Measurements from ENCODE around the gene TP53BP2.
"Not testable (repeated sequence)": the region's sequence is repeated elsewhere in the genome, so short reads cannot be mapped to it uniquely, and the experiment has no call there.

Gene TP53BP2

DNA sequence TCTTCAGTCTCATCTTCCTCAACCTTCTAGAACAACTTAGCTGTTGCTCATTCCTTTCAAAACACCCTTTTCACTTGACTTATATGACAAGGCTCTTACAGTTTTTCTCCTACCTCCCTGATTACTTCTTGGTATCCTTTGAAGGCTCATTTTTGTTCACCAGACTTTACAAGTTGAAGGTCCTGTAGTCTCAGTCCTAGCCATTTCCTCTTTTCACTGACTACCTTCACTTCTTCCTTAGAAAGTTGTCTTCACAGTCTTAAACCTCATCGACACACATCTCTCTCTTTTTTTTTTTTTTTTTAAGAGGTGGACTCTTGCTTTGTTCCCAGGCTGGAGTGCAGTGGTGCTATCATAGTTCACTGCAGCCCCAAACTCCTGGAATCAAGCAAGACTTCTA, 6.6 kb upstream of the TP53BP2 start:
- no peak for DNase-seq (ENCODE audit: low read depth)

DNA sequence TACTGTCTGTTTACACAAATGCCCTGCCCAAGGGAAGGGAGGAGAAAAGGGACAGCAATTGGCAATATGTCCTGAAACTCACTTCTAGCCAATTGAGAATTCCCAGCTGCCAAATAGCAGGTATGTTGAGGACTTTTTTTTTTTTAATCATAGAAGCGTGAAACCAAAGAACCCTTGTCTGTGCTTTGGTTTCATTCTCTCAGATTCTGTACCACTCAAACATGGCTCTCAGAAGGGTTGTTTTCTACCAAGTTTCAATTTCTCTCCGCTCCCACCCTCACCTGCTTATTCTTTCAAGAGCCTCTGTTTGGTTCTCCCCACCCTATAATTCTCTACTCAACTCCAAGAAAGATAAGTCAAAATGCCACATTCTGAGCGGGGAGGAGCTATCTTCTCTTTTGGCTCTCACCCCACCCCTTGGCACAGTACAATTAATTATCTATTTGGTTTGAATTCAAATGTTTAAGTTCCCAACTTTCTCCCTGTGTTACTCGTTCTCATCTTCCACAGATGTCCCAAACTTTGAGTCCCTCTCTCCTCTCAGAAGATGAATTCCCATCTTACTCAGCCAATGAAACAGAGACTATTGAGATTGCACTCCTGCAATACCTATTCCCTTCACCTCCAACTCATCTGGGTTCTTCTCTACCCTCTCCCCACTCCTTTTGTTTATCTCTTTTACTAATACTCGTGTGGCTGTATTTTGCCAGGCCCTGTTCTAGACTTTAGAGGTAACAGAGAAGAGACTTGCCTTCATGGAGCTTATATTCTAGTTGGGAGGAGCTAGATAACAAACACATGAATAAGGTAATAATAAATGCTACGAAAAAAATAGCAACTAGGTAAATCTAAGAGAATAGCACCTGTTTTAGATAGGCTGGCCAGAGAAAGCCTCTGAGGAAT, 3.9 kb upstream of the TP53BP2 start:
- no peak for DNase-seq (ENCODE audit: low read depth)

DNA sequence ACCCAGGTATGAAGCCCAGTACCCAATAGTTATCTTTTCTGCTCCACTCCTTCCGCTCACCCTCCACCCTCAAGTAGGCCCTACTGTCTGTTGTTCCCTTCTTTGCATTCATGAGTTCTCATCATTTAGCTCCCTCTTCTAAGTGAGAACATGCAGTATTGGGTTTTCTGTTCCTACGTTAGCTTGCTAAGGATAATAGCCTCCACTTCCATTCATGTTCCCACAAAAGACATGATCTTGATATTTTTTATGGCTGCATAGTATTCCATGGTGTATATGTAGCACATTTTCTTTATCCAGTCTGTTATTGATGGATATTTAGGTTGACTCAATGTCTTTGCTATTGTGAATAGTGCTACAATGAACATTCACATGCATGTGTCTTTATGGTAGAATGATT, 2.8 kb upstream of the TP53BP2 start:
- DNase-seq (ENCODE audit: low read depth), result no peak

DNA sequence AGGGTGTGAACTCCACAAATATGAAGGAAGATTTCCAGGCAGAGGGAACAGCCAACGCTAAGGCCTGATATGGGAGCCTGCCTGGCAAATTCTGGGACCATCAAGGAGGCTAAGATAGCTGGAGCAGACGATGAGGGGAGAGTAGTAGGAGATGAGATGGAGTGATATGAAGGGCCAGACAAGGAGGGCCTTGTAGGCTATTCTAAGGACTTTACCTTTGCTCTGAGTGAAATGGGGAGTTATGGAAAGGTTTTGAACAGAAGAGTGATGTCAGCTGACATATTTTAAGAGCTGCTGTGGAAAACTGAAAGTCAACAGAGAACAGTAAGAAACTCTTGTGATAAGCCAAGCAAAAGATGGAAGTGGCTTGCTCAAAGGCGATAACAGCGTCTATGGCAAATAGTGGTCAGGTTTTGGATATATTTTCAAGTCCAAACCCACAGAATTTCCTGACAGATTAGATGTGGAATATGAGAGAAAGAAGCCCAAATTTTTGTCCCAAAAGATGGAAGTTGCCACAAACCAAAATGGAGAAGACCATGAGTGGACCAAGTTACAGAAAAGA, 2.1 kb upstream of the TP53BP2 start:
- no peak for DNase-seq (ENCODE audit: low read depth)

DNA sequence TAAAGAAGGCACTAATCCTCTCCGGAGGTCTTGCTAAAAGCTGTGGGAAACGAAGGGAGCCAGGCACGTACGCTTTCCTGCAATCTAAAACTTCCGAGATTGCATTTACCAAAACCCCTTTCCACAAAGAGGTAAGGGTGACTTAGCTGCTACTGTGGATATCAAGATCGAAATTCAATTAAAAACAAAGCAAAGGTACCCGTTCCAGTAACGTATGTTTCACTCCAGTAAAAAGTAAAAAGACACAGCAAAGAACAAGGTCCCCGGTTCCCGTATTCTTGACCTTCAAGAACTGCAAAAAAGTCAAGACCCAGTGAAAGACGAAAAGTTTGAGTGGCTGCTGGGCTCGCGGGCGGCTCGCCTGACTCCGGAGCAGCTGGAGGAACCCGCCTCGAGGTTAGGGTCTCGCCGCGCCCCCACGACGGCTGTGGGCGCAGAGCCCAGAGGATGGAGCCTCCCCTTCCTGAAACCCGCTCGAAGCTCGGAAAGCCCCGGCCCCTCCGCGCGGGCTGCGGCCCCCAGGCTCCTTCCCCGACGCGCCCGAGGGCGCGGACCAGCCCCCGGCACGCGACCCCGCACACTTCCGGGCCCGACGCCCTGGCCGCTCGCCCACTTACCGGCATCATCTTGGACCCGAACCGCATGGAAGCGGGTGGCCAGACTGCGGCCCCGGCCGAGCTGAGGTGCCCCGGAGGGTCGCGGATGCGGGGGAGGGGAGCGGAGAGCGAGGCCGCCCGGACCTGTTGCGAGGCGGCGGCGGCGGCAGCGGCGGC, 524 bp downstream of the TP53BP2 start:
- peak; percentile 75 for DNase-seq (ENCODE audit: low read depth)

DNA sequence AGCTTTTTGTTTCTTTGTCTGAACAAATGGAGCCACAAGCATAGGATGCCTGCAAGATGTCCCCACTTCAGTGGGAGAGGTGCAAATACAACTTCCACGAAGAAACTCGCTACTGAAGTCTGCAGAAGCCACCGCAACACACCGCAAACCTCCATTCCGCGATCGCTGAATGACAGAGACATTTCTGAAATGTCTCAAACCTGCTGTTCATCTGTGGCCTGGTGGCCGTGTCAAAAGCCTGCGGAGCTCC, 1.0 kb downstream of the TP53BP2 start:
- peak; percentile 21 for DNase-seq (ENCODE audit: low read depth)

DNA sequence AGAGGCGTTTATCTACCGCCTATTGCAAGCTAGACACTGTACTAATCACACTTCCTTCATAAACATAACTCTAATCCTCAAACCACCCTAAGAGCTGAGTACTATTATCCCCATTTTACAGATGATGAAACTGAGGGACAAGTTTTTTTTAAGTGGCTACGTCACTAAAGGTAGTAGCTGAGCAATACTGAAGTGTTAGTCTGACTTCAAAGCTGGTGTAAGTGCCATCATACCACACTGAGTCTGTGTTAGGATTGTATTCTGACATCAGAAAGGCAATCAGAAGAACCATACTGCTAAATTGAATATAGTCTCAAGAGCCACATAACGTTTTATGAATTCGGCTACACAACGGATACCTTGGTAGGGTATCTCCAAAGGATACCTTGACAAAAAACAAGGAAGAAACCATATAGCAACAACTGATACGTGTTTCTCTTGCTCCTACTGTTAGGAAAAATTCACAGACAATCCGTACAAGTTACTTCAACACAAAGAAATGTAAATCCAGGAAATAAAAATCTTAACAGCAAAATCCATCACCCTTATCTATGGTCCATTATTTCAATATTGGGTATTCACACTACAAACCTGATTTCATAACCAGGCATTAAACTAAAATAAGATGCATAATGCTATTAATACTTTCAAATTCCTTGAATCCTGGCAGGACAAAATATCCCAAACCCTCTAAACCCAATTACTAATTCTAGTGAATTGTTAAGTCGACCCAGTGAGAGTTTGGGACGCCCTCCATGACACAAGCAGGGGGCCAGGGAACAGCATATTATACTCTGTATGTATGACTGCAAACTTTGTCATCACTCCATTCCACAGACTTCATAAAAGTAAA, 1.6 kb downstream of the TP53BP2 start:
- DNase-seq (ENCODE audit: low read depth), result no peak

DNA sequence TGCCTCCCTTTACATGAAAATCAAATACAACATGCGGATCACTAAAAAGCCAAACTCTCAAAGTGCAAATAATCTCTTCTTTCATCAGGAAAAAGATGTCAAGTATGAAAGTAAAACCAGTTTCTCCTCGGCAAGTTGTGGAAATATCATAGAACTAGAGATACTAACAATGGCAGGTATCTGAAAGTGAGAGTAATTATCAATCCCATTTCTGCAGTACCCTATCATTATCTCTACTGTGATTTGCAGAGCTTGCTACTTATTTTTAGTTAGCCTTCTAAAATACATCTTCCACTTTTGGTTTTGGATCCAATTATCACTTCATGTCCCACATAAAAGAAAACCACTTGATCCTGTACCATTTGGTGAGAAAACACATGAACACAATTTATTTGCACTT, 3.0 kb downstream of the TP53BP2 start:
- no peak for DNase-seq (ENCODE audit: low read depth)

DNA sequence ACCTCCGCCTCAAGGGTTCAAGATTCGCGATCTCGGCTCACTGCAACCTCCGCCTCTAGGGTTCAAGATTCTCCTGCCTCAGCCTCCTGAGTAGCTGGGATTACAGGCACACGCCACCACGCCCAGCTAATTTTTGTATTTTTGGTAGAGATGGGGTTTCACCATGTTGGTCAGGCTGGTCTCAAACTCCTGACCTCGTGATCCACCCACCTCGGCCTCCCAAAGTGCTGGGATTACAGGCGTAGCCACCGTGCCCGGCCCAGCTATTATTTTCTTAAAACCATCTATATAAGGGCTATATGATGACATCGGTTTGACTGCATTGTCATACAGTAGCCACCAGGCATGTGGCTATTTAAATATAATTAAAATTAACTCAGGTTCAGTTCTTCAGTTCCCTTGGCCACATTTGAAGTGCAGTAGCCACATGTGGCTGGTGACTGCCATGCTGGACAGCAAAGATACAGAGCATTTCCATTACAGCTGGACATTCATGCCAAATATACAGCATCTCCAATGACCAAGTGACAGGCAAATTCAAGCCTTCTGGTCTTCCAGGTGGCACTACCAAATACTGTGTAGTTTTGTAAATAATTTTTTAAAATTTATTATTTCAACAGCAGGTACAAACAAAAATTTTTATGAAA, 3.6 kb downstream of the TP53BP2 start:
- not testable (repeated sequence) for DNase-seq (ENCODE audit: low read depth)

DNA sequence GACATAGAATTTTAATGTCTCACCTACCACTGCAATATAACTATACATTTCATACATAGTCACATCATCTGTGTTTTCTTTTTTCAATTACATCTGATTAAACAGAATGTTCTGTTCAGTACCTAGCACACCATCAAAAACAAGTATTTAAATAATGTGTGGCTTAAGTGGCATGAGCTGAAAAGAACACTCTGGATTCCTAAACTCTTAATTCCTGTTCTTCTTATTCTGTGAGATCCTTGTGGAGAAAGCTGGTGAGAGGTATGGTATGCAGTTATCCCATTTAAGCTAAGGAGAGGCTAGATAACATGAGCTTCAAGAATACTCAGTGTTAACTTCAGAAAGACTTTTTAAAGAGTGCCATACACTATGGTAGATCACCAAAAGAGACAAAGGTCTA, 5.5 kb downstream of the TP53BP2 start:
- no peak for DNase-seq (ENCODE audit: low read depth)

DNA sequence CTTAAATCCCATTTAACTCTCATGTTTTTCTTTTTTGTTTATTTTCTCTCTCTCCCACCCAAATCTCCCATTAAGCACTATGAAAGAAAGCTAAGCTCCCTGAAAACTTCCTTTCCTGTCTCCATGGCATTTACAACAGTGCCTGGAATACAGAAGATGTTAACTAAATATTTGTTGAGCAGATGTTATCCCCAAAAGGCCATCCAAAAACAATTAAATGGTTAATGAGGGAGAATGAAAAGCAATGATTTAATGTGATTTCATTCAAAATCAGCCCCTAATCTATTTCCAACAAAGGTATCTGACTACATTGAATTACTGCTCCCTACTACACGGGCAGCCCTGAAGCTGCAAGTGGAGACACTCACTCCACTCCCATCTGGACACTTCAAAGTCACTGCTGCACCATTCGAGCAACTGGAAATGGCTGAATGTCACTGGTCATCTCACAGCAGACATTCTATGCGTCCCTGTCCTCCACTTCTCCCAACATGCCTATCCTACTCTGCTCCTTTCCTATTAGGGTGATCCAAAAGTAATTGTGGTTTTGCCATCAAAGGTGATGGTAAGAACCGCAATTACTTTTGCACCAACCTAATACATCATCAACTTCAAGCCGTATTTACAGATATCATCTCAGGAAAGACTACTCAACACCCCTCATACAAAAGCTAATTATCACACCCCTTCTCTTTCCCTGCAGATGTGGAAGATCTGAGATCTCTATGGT, 7.5 kb downstream of the TP53BP2 start:
- DNase-seq (ENCODE audit: low read depth), result no peak

DNA sequence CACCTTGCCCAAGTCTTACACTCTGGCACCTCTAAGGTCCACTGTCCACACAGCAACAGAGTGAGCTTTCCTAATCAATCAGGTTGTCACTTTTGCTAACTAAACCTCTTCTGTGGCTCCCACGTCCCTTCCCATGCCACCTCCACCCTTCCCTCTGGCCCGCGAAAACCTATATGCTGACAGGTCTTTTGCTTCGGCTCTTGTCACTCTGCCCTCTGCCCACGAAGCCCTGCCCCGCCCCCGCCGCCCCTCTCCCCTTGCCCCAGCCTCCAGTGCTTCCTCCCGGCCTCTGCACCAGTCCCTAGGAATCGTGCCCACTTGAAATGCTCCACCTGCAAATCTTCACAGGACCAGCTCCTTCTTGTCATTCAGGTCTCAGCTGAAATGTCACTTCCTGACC, 8.1 kb downstream of the TP53BP2 start:
- no peak for DNase-seq (ENCODE audit: low read depth)

DNA sequence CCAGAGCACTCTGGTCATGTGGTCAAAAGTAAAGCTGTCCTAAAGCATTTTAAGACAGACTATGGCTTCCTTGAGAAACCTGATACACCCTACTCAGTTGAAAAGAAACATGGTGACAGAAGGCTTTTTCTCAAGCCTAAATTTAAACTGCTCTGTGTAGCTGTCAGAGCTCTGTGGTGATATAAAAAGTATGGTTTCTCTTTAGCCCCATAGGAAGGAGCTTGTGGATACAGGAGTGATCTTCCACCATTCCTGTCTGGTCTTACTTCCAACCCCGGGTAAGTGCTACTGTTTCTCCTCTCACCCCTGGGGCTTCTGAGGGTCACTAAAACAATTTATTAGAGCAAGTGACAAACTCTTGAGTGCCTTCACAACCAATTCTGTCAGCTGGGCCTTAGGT, 8.5 kb downstream of the TP53BP2 start:
- peak; percentile 23 for DNase-seq (ENCODE audit: low read depth)

DNA sequence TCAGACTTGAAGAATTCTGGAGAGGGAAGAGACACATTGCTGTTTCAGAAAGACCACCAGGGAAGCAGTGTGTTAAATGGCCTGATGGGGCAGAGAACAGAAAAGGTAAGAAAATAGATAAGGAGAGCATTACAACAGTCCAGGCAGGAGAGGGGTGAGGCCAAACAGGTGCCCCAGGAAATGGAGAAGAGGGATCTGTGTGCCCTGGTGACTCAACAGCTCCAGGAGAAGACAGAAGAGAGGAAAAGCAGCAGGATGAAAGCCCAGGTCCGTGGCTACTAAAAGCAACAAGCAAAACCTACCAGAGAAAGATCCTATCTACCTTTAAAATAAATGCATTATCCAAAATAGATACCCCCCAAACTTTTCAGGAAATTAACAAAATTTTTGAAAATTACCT, 9.2 kb downstream of the TP53BP2 start:
- DNase-seq (ENCODE audit: low read depth), result no peak

DNA sequence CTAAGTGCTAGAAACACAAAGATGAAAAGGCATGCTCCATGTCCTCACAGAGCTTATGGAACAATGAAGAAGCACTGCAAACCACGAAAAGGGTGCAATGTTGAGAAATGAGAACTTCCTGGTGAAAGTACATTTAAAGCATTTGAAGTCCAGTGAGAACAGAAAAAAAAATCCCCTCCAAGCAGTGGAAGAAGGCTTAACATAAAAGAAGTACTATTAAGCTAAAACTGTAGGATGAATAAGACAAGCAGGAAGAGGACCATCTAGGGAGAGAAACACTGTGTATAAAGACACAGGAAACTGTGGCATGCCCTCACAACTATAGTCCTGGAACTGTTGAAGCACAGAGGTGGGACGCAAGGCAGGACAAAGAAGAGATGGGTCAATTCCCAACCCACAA, 10.0 kb downstream of the TP53BP2 start:
- peak; percentile 61 for DNase-seq (ENCODE audit: low read depth)

DNA sequence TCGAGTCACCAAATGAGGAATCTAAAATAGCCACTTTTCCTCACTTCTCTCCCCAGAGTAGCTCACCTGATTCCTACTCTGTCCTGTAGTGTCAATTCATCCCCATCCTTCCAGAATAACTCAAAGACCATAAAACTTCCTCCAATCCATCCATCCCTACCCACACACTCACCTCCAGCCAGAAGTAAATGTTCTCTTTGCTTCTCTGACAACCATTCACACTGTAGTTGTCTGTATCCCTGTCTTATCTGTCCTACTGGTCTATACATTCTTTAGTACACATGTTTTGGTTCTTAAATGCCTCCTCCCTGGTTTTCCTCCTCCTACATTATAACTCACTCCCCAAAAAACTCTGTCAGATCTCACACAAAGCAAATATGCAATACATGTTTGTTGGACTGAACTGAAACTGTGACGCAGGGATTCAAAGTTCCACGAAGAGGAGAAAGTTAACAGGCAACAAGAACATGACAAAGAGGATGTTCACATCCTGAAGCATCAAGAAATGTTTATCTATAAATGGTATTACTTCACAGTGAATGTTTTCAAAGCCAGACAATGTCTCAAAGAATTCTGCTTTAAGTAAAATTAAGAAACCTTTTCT, 11.0 kb downstream of the TP53BP2 start:
- DNase-seq (ENCODE audit: low read depth), result peak; percentile 96

DNA sequence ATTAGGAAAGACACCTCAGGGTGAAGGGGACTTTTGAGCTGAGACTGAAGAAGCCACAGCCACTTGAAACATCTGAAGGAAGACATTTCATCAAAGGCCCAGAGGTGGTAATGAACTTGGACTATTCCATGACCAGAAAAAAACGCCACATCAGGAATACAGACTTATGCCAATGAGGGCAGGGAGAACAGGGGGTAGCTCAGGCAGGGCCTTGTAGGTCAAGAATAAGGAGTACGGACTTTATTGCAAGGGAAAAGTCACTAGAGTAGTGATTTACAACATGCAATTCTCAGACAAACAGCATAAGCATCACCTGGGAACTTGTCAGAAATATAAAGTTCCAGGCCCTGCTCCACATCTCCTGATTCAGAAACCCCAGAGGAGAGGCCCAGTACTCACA, 11.8 kb downstream of the TP53BP2 start:
- no peak for DNase-seq (ENCODE audit: low read depth)

DNA sequence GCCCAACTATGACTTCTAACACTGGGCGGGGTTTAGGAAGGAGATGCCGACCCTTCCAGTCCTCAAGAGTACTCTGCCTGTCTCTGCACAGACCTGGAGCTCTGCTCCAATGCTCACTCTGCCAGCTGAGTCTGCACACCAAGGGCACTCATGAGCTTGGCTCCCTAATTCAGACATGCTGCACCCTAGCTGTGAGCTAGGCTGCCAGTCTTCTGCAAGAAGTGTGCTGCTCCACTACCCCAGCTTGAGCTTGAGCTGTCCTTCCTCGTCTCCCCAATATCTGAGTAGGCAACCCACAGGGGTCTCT, 13.2 kb downstream of the TP53BP2 start:
- DNase-seq (ENCODE audit: low read depth), result no peak

DNA sequence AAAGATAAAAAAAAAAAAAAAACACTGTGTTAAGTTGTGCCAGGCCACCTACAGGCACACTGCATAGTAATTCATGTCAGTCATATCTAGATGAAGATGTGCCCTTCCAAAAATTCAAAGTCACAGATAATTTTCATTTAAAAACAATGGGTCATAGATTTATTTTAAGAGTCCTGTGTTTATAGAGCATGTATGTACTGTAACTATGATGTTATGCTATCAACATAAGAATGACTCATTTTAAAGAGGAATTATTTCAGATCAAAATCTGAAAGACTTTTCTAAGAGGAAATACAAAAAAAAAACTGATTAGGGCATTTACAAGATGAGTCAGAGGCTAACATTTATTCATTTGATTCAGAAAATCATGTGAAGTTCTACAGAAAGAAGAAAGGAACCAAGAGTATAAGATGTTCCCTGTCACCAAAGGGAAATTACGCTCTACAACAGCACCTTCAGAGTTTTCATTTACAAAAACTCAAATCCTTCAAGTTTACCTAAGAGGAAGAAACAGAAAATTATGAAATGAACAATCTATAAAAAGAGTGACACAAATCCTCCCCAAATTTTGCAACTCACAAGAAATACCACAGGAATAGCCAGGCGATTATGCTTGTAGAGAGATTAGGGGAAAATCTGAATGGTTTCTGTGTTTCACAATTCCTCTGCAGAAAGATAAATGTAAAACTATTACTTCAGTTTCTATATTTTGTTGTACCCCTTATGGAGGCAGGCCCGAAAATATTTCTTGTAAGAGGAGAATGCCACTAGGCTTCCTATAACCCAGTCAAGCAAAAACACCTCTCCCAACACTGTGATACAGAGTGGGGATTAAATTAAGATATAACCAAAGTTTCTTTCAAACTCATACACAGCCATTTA, 13.8 kb downstream of the TP53BP2 start:
- peak; percentile 80 for DNase-seq (ENCODE audit: low read depth)

DNA sequence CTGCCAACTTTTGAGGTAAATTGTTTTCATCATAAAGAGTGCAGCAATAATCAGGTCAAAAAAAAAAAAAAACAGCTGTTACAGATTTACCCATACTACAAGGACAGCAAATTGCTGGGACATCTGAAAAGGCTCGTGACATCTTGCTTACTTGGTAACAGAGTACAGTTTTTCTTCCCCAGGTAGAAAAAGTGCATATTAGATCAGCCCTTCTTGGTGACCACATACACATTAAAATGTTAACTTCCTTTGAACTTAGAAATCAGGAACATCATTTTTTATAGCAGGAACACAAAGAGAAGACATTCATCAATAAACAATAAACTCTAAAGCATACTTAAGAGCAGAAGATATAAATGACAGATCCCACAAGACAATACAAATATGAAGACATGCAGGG, 16.1 kb downstream of the TP53BP2 start:
- DNase-seq (ENCODE audit: low read depth), result no peak
